GM21717 (cell line): ENCODE data around the gene MMRN2.
A peak's percentile ranks its signal among the peaks of the same experiment; 100 is the strongest.

ENCODE experiments used
- ATAC-seq: cut with Tn5 transposase; IDR thresholded peaks from one replicate; pipeline ENCODE4 v1.9.1; 2021; ENCODE audit warnings: mild to moderate bottlenecking, moderate library complexity; ENCODE audit not compliant: unreplicated experiment

The MMRN2 gene

DNA sequence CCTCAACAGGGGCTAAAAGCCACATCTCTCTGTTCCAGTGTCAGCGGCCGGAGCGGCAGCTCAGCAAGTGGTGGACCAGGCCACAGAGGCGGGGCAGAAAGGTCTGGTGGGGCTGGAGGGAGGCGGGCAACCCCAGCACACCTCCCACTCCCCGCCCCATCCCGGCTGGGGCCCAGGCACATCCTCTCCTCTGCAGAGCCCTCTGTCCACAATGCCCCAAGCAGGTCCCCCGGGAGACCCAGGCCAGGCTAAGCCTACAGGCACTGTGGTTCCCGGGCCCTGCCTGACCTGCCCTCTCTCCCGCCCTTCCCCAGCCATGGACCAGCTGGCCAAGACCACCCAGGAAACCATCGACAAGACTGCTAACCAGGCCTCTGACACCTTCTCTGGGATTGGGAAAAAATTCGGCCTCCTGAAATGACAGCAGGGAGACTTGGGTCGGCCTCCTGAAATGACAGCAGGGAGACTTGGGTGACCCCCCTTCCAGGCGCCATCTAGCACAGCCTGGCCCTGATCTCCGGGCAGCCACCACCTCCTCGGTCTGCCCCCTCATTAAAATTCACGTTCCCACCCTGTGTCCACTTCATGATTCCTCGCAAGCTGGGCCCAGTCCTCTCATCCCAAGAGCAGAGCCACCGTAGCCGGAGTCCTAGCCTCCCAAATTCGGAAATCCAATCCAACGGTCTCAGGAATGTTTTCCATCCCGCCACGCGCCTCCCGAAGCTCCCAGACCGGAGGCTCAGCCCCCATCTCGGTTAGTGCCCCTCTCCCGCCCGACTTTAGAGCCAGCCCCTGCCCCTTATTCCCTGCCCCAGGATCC lies 13.0 kb upstream of the MMRN2 start:
- no peak for ATAC-seq

DNA sequence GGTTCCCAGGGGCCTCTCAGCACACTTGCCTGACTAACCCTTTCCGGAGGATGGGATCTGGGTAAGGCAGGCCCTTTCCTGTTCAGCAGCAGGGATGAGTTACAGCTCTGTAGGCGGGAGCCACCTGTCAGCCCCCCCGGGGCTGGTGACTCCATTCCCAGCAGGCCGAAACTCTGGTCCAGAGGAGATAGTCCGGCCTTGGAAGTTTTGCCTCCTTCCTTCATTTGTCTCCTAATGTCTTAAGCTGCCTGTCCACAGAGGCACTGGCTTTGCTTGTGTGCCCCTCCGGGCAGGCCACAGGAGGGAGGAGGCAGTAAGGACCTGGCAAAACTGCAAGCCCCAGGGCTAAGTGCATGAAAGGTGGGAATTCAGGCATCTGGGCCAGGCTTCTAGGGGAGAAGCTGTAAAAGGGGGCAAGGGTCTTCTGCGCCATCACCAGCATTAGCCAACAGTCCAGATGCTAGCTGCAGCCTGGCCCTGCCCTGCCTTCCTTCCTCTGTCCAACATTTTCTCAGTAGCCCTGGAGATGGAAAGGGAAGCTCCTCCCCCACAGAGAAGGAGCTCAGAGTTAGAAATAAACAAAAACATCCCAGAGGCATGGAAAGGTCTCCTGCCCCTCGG lies 12.1 kb upstream of the MMRN2 start:
- ATAC-seq, result no peak

DNA sequence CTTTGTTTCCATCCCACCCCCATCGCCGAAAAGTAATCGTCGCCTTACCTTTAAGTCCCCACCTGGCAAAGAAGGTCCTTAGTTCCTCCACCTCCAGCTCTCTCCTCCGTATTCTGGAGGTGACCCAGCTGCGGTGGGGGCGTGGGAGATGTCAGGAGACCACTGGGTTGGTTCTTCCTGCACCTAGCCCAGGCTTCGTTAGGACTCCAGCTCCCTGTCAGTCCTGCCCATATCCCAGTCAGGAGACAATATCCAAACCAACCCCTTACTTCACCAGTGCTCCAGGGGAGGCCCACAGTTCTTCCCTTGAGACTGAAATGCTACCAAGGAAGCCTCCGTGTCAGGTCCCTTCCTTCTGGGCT lies 11.6 kb upstream of the MMRN2 start:
- ATAC-seq, result no peak

DNA sequence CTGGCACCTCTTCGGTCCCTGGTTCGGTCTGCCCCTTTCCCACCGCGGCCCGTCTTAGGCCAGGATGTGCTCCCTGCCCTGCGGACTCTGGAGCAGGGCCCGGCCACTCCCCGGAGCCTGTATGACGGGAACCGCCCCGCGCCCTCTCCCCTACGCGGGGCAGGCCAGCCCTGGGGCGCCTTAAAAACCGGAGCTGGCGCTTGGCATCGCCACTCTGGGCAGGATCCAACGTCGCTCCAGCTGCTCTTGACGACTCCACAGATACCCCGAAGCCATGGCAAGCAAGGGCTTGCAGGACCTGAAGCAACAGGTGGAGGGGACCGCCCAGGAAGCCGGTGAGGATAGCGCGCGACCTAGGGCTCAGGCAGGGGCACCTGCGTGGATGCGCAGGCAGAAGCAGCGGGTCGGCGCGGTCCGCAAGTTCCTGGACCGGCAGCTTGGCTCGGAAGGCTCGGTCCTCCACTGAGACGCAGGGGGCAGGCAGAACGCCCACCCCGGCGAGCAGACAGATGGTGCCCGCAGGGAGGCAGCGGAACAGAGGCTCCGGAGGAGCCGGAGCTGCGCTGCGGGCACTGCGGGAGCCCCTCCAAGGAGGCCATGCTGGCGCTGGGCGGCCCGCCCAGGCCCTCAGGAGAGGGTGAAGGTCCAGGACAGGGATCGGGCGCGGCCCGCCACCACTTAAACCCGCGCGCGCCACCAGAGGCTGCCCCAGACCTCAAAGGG lies 11.0 kb upstream of the MMRN2 start, which contains the start of gene ADIRF:
Gene ADIRF, plus strand, starts transcription at position 212 of the 723 bp plus-strand sequence. Its CDS starts 63 bp downstream, at position 275.
- no peak for ATAC-seq

DNA sequence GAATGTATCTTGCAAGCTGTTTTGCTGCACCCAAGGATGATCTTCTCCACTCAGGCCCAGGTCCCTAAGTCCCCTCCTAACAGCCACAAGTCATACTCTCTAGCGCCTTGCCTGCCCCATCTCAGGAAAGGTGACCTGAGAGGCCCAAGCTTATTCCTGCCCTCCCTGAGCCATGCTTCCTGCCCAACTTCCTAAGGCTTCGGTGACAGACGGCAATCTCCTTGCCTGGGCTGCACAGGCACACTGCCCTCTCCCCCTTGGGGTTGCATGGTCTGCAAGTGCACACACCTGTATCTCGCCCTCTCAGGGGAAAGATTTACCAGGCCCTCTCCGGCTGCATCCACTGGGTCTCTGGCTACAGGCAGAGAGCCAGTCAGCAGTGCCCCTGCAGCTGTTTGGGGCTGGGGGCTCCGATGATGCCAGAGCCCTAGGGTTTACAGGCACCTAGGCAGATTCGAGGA lies 10.1 kb upstream of the MMRN2 start:
- no peak for ATAC-seq

DNA sequence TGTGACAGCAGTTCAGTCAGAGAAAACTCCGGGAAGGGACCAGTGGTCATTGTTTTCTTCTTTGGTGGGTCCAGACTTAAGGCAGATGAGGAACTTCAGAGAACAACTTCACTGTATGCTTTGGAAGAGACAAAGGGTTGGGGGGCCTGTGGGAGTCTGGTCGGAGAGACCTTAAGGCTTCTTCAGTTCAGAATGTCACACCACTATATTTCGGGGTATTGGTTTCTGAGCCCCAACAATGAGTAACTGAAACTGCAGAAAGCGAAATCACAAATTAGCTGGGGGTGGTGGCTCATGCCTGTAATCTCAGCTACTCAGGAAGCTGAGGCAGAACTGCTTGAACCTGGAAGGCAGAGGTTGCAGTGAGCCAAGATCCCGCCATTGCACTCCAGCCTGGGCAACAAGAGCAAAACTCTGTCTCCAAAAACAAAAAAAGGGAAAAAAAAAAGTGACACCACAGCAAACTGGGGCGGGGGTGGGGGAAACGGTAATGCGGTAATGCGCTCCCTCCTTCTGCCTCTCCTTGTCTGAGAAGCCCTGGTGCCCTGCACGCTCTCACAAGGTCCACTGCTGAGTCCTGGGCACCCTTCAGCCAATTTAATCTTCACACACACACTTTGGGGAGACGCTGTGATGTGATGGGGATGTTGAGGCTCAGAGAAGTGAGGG lies 8.7 kb upstream of the MMRN2 start:
- no peak for ATAC-seq

DNA sequence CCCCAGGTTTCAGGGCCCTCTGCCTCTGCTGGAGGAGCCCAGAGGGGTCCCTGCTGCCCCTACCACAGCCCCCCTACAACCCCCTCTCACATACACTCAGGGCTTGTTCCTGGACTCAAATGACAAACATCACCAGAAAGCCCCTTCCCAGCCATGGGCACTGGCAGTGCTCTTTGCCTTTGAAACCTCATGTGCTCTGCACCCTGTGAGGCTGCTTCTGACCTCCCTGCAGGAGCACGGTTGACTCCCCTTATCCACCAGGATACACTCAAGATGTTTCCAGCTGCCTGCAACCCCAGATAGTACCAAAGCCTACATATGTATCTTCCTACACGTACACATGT lies 7.4 kb upstream of the MMRN2 start:
- ATAC-seq, result no peak

DNA sequence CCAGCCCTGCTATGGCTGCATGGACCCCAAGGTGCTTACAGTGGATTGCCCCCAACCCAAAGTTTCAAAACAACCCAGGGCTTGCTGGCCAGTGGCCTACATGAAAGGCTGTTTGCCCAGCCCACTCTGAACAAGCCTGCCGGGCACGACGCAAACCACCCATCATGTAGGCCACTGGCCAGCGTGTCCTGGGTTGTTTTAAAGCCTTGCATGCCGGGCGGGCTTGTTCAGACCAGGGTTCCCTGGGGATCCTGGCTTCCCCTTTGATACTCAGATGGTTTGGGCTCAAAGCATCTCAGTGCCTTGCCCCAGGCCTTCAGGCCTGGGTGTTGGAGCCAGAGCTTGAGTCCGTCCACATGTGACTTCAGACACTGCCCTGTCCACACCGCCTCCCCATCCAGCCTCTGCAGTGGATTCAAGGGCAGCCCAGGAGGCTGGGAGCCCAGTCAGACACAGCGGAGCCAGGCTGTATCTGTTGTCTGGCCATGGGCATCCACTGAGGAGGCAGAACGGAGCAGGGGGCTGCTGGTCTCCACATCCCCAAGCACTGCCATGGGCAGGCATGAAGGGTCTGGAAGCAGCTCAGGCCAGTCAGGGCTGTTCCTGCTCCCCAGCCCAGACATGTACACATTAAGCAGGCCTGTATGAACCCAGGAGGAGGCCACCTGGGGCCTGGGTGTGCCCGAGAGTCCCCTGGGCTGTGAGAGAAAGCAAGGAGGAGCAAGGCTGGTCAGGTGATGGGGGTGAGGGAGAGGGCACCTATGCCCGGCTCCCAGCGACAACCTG lies 6.8 kb upstream of the MMRN2 start:
- no peak for ATAC-seq

DNA sequence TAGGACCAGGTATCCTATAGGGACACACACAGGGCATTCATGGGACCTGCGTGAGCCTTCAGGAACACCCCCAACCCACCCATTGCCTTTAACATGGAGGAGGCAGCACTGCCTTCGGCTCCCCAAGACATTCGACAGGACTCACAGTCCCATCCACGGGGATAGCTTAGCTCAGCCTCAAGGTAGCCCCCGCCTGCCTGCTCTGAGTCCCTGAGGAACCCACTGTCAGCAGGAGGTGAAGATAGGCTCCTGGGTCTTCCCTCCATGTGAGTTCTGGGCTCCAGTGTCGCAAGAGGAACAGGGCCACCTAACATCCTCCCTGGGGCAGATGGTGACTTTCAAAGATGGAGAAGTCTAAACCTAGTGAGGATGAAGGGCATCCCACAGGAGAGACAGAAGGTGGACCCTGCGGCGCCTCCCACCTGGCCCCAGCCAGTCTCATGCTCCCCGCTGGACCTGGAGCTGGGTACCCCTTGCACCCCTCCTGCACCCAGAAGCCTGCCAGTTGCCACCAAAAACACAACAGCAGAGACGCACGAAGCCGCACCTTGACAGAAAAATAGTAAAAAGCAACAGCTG lies 6.0 kb upstream of the MMRN2 start:
- no peak for ATAC-seq

DNA sequence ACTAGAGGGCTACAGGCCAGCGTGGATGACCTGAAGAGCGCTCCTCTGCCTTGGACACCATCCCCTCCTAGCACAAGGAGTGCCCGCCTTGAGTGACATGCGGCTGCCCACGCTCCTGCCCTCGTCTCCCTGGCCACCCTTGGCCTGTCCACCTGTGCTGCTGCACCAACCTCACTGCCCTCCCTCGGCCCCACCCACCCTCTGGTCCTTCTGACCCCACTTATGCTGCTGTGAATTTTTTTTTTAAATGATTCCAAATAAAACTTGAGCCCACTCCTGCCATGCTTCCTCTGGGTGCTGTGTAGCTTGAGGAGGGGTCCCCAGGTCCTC lies 5.5 kb upstream of the MMRN2 start:
- no peak for ATAC-seq

DNA sequence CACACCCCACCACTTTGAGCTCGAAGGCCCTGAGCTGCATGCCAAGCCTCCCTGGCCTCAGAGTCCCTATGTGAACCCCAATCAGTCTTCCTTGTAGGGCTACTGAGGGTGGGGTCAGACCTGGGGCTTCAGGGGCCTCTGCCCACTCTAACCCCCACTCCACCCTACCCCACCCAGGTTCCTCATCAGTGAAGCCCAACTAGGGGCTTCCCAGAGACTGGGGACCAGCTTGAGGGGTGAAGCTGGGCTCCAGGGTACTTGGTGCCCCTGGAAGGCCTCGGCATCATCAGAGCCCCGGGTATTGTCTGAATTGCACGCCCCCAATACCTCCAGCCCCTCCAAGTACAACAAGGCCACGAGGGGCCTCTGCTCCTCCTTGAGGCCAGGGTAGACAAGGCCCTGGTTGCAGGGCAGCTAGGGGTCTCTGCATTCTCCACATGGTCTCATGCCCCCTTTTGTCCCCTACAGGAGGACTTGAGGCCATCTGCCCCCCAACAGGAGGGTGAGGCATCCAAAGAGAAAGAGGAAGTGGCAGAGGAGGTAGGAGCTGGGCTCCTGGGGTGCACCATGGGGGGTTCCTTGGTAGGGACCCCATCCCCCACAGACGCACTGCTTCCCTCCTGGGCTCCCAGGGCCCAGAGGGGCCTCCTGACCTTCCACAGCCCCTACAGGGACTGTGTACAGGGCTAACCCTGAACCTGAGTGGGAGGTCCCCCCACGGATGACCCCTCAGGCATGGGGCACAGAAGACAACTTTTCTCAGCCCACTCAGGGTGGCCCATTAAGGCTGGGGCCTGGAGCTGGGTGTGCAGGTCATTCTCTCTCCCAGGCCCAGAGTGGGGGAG lies 4.9 kb upstream of the MMRN2 start:
- no peak for ATAC-seq

DNA sequence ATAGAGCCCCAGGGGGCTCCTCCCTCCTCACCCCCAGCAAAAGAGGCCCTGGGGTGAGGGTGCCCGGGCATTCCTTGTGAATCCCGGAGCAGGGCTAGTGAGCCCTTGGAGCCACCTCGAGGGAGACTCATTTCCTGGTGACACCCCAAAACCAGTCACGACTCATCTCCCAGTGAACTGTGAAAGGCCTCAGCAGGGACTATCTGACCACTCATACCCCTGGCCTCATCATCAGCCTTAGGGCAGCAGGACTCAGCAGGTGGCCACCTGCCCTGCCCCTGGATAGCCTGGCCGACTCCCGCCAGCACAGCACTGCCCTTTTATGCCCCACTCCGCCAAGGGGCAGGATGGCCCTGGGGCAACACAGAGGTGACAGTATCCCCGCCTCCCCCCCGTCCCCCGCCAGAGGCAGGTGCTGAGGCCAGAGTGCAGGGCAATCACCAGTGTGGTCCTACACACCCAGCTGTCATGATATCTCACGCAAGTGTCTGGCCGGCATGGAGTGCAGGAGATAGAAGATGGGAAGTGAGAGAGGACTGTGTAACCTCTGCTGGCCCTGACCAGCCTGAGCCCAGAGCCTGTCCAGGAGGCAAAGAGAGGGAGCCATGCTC lies 4.2 kb upstream of the MMRN2 start:
- no peak for ATAC-seq

DNA sequence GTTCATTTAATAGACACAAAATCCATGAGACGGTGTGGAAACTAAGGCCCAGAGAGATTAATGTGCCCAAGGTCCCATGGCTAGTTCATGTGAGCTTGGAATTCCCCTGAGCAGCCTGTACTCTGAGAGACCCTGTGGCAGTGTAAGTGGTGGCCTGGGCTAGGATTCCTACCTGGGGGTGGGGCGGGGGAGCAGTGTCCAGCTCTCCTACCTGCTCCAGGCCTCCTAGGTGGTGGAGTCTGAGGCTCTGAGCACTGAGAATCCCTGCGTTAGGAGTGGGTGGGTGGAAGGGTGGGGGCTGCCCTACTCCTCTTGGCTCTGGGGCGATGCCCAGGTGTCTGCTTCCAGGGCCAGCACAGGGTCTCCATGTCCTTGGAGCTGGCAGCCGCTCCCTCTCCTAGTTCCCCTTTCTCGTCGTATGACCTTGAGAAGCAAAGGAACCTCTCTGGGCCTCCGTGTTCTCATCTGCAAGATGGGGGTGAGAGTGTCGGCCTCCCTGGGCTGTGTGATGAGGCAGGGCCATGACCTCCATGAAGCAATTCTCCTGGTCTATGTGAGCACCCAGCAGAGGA lies 3.5 kb upstream of the MMRN2 start:
- no peak for ATAC-seq

DNA sequence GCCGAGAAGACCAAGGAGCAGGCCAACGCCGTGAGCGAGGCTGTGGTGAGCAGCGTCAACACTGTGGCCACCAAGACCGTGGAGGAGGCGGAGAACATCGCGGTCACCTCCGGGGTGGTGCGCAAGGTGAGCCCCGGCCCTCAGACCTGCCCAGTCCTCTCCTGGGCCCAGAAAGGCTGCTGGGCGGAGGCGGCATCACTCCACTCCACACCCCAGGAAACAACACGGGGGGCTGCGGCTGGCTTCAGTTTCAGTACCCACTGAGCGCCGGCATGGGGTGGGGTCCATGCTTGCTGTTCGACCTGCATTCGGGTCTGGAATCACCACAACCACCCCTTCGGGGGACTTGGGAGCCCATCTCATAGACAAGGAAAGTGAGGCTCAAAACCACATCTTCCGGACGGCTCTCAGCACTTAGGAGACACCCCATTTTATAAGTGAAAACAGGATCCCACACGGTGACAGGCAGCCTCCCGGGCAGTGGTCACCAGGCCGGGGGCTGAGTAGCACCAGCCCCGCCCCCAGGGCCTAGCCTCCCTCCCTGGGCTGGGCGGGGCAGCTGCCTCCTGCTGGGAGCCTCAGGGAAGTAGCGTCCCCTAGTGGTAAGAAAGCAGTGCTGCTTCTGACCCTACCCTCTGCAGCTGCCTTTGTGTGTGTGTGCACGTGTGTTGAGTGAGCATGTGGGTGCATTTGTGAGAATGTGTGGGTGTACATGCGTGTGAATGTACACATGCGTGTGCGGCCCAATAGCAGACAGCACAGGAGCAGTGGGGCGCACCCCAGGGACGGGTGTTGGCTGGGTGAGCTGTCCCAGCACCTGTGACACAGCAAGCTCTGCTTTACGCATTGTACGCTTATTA lies 2.8 kb upstream of the MMRN2 start:
- ATAC-seq, result peak; percentile 72

DNA sequence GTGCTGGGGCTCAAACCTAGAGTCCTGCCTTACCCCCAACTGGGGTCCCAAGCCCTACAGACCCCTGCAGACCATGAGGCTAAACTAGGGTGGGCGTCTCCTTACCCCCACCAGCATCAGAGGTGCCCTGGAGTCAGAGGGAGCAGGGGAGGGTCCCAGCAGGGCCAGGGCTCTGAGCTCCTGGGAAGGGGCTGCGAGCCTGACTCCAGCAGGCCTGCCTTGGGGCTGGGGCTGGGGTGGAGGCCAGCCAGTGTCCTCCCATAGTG lies 2.3 kb upstream of the MMRN2 start:
- no peak for ATAC-seq

DNA sequence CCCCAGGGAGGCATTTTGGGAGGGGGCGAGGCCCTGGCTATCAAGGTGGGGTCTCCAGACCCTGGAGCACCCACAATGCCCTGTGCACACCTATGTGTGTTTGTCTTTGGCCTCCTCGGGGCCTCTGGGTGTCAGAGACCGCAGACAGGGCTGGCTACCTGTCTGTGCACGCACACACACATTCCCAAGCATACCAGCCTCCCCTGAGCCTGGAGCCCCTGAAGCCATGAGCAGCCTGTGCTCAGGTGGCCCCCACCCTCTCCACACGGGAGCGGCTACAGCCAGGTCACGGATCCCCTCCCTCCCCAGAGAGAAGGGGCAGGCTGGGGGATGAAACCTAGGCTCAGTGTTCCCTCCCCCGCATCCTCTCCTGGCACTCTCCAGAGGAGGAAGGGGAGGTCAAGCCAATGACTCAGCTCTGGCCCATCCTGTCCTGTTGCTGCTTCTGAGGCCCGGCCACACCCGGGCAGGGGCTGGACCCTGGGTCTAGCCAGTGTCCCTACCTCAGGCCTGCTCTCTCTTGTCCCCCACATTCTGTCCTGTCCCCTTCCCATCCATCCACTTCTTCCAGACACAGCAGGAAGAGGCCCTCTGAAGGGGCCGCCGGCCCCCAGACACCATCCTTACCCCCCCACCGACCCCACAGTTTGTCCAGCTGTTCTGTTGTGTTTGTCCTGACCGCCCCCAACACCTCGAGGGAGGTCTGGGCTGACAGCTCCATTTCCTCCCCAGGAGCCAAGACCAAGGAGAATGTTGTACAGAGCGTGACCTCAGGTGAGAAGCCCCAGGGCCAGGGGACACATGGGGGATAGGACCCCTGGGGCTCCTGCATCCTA lies 1.7 kb upstream of the MMRN2 start:
- no peak for ATAC-seq
